Urinary bladder (tissue), 4 donors: Measurements from ENCODE around the gene ZNF420. TPM values are rescaled to one million over a fixed set of nuclear protein-coding genes. Genes with fewer than 3 reads are reported as not detected.
"Not testable (repeated sequence)": the region's sequence is repeated elsewhere in the genome, so short reads cannot be mapped to it uniquely, and the experiment has no call there.

ENCODE experiments used
- DNase-seq: peaks from one replicate; pipeline ENCODE4 v3.0.0-alpha.2; 2015; ENCODE audit errors: extremely low spot score
- H3K27ac ChIP-seq: one replicate; pipeline ENCODE4 v1.5.1; 2013; ENCODE audit warnings: low read depth, mild to moderate bottlenecking, moderate library complexity
- H3K36me3 ChIP-seq: one replicate; pipeline ENCODE4 v1.6.1; 2013; ENCODE audit warnings: mild to moderate bottlenecking, moderate library complexity; ENCODE audit not compliant: insufficient read depth
- H3K4me1 ChIP-seq: one replicate; pipeline ENCODE4 v1.6.1; 2013; ENCODE audit warnings: mild to moderate bottlenecking, moderate library complexity; ENCODE audit not compliant: insufficient read depth
- H3K4me3 ChIP-seq: one replicate; pipeline ENCODE4 v1.5.1; 2013; ENCODE audit warnings: low read depth, low read length
- WGBS: extraction: QIAGEN DNeasy Blood & Tissue Kit; methylation state at CpG from one replicate; pipeline ENCODE4 v1.1.7; 2013; 5-methylcytosine and 5-hydroxymethylcytosine counted together
- polyA plus RNA-seq: library from polyadenylated mRNA; stranded (reverse); fragments of 200-250 nt; gene quantifications from one replicate; pipeline ENCODE4 v1.2.3, GENCODE V29; 2013
- total RNA-seq: library from RNA; depleted of rRNA; stranded (reverse); fragments of >200 nt; gene quantifications from one replicate; pipeline ENCODE4 v1.2.3, GENCODE V29; 2014
- donor health status: healthy with polysubstance abuse.
- donor health status: healthy.

Gene ZNF420
- total and polyA plus RNA-seq, 2 donors: 6.0 to 27.3 TPM

DNA sequence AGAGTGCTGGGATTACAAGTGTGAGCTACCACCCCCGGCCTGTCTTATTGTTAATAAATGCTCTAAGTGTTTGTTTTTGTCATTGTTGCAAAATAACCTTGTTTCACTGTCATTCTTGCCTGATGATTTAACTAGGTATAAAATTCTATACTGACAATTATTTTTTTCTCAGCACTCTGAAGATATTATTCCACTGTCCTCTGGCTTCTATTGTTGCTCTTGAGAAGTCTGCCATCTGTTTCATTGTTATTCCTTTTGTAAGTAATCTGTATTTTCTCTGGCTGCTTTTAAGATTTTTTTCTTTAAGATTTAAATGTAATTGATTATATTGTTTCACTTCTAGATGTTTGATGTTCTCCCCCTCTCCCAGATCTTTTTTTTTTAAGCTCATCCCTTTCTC, 17.6 kb downstream of the ZNF420 start:
- Histone ChIP-seq H3K36me3 (peaks cover 17% of the 10 kb centered on the region), H3K4me3 (no peak overlapping the region), H3K4me1 (no peaks in the 10 kb centered on the region), H3K27ac (no peak overlapping the region)
- no peak for DNase-seq
- WGBS: 96% methylated on average over 1 of the region's 1 CpG

DNA sequence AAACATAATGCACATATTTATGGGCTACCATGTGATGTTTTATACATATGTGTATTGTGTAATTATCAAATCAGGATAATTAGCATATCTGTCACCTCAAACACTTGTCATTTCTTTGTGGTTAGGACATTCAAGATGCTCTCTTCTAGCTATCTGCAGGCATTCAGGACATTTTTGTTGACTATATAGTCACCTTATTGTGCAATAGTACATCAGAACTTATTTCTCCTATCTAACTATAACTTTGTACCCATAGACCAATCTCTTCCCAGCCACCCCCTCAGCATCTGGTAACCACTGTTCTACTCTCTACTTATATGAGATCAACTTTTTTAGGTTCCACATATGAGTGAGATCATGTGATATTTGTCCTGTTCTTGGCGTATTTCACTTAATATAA, 20.3 kb downstream of the ZNF420 start:
- no peak for DNase-seq
- Histone ChIP-seq H3K36me3 (peaks cover 17% of the 10 kb centered on the region), H3K4me3 (no peak overlapping the region), H3K4me1 (no peaks in the 10 kb centered on the region), H3K27ac (no peak overlapping the region)
- 51% methylated on average over 1 of the region's 1 CpG for WGBS

DNA sequence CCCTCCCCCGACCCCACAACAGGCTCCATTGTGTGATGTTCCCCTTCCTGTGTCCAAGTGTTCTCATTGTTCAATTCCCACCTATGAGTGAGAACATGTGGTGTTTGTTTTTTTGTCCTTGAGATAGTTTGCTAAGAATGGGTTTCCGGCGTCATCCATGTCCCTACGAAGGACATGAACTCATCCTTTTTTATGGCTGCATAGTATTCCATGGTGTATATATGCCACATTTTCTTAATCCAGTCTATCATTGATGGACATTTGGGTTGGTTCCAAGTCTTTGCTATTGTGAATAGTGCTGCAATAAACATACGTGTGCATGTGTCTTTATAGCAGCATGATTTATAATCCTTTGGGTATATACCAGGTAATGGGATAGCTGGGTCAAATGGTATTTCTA, 25.9 kb downstream of the ZNF420 start:
- H3K36me3 ChIP-seq: peaks cover 12% of the 10 kb centered on the region
- not testable (repeated sequence) for H3K4me1 ChIP-seq, H3K27ac ChIP-seq, DNase-seq, H3K4me3 ChIP-seq
- 98% methylated on average over 5 of the region's 5 CpGs for WGBS

DNA sequence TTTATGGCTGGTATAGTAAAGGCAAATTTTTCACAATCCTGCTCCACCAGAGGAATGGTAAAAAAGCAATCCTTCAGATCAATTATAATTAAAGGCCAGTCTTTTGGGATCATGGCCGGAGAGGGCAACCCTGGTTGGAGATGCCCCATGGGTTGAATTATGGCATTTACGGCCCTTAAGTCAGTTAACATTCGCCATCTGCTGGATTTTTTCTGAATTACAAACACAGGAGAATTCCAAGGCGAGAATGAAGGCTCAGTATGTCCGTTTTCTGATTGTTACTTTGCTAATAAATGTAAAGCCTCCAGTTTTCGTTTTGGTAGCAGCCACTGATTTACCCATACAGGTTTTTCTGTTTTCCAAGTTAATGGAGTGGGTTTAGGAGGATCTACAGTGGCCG, 33.5 kb downstream of the ZNF420 start:
- DNase-seq, H3K4me3 ChIP-seq, H3K4me1 ChIP-seq, H3K27ac ChIP-seq: not testable (repeated sequence)
- 74% methylated on average over 7 of the region's 7 CpGs for WGBS
- peaks cover 20% of the 10 kb centered on the region for H3K36me3 ChIP-seq

DNA sequence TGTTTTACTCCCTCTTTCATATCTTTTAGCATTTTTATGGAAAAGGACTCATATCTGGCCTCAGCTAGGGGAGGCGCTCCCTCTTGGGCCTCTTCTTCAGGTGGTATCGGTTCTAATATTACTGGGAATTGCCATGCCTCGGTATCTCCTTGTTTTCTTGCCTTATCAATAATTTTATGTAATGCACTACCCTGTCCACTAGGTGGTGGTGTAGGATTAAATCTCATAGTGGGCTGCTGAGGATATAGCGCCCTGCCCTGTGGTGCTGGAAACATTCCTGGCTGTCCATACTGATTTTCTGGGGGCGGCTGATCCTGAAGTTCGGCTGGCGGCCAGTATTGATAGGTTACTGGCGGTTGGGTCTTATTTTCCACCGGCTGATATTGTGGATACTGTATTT, 35.8 kb downstream of the ZNF420 start:
- 92% methylated on average over 9 of the region's 9 CpGs for WGBS
- Histone ChIP-seq H3K36me3 (peaks cover 16% of the 10 kb centered on the region), H3K4me3 (no peak overlapping the region), H3K4me1 (no peaks in the 10 kb centered on the region), H3K27ac (no peak overlapping the region)
- DNase-seq: no peak

DNA sequence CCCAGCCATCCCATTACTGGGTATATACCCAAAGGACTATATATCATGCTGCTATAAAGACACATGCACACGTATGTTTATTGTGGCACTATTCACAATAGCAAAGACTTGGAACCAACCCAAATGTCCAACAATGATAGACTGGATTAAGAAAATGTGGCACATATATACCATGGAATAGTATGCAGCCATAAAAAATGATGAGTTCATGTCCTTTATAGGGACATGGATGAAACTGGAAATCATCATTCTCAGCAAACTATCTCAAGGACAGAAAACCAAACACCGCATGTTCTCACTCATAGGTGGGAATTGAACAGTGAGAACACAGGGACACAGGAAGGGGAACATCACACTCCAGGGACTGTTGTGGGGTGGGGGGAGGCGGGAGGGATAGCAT, 43.9 kb downstream of the ZNF420 start:
- WGBS: 98% methylated on average over 2 of the region's 3 CpGs
- H3K4me1 ChIP-seq, DNase-seq, H3K4me3 ChIP-seq, H3K36me3 ChIP-seq, H3K27ac ChIP-seq: not testable (repeated sequence)

DNA sequence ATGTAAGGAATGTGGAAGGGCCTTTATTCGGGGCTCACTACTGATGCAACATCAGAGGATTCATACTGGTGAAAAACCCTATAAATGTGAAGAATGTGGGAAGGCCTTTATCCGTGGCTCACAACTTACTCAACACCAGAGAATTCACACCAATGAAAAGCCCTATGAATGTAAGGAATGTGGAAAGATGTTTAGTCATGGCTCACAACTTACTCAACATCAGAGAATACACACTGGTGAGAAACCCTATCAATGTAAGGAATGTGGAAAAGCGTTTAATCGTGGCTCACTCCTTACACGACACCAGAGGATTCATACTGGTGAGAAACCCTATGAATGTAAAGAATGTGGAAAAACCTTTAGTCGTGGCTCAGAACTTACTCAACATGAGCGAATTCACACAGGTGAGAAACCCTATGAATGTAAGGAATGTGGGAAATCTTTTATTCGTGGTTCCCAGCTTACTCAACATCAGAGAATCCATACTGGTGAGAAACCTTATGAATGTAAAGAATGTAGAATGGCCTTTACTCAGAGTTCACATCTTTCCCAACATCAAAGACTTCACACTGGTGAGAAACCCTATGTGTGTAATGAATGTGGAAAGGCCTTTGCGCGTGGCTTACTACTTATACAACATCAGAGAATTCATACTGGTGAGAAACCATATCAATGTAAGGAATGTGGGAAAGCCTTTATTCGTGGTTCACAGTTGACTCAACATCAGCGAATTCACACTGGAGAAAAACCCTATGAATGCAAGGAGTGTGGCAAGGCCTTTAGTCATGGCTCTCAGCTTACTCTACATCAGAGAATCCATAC, 50.0 kb downstream of the ZNF420 start:
- 97% methylated on average over 12 of the region's 12 CpGs for whole genome bisulfite sequencing
- Histone ChIP-seq H3K27ac (no peak overlapping the region), H3K4me3 (no peak overlapping the region), H3K36me3 (peaks cover 12% of the 10 kb centered on the region), H3K4me1 (no peaks in the 10 kb centered on the region)
- no peak for DNase-seq

DNA sequence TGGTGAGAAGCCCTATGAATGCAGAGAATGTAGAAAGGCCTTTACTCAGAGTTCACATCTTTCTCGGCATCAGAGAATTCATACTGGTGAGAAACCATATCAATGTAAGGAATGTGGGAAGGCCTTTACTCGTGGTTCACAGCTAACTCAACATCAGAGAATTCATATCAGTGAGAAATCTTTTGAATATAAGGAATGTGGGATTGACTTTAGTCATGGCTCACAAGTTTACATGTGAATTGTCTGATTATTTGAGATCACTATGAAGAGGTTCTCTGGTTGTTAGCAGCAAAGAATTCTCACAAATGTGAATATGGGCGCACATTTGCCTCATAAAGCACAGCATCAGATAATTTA, 50.6 kb downstream of the ZNF420 start:
- Histone ChIP-seq H3K4me3 (no peak overlapping the region), H3K4me1 (no peaks in the 10 kb centered on the region), H3K27ac (no peak overlapping the region), H3K36me3 (peaks cover 12% of the 10 kb centered on the region)
- no peak for DNase-seq
- 81% methylated on average over 3 of the region's 3 CpGs for WGBS

DNA sequence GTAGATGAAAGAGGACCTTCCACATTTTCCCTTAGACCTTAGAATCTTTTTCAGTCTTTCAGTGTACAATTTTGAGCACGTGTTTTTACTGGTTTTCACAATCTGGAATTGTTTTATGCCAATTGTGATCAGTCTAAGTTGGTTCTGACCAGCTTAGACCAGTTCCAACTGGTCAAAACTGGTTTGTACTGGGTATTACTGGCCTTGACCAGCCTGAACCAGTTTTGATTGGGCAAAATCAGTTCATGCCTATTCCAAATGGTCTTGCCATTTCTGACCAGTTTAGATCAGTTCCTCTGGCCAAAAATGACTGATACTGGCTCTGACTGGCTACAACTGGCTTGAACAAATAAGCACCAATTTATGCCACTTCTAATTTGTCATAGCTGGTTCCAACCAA, 57.9 kb downstream of the ZNF420 start:
- Histone ChIP-seq H3K4me3 (no peak overlapping the region), H3K4me1 (no peaks in the 10 kb centered on the region), H3K36me3 (no peaks in the 10 kb centered on the region), H3K27ac (no peak overlapping the region)
- WGBS: 12% methylated on average over 1 of the region's 1 CpG
- no peak for DNase-seq

DNA sequence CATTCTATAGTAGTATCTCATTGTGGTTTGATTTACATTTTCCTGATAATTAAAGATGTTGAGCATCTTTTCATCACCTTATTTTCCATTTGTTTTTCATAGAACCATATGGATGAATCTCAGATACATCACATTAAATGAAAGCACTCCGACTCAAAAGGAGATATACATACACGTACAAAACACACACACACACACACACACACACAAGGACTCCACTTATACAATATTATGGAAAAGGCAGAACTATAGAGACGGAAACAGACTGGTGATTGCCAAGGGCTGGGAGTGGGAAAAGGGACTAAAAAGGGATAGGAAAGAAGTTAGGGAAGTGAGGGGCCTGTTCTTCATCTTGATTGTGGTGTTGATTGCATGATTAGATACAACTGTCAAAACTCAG, 70.0 kb downstream of the ZNF420 start:
- WGBS: 97% methylated on average over 3 of the region's 3 CpGs
- no peak for DNase-seq
- Histone ChIP-seq H3K4me3 (no peak overlapping the region), H3K27ac (no peak overlapping the region), H3K4me1 (no peaks in the 10 kb centered on the region), H3K36me3 (peaks cover 5% of the 10 kb centered on the region)

DNA sequence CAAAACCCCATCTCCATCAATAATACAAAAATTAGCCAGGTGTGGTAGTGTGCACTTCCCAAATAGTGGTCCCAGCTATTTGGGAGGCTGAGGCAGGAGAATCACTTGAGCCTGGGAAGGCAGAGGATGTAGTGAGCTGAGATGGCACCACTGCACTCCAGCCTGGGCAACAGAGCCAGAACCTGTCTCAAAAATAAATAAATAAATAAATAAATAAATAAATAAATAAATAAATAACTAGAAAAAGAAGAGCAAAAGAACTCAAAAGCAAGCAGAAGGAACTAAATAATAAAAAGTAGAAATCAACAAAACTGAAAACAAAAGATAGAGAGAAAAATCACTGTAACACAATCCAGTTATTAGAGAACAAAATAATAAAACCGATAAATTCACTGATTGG, 81.9 kb downstream of the ZNF420 start:
- WGBS: 98% methylated on average over 1 of the region's 1 CpG

DNA sequence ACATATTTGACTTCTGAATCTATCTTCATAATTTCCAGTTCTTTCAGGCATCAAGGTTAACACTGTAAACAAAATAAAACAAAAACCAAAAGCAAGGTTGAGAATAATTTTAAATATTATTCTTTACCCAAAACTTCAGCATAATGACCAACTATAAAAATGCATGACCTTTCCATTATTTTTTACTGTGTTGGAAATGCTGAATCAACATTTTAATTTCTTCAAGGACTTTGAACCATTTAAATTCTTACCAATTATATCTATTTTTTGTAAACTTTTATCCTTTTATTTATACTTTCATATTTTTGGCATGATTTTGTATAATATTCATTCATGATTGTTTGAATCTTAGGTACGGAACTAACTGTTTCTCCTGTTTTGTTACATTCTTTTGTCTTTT, 87.4 kb downstream of the ZNF420 start:
- no peak overlapping the region for H3K27ac ChIP-seq
- WGBS: 98% methylated on average over 1 of the region's 1 CpG
- DNase-seq: no peak
- peaks cover 23% of the 10 kb centered on the region for H3K36me3 ChIP-seq
- no peaks in the 10 kb centered on the region for H3K4me1 ChIP-seq
- no peak overlapping the region for H3K4me3 ChIP-seq

More for the DNA sequence above, 81.9 kb downstream of the ZNF420 start:
- peaks cover 21% of the 10 kb centered on the region for H3K36me3 ChIP-seq
- no peak overlapping the region for H3K4me3 ChIP-seq
- H3K27ac ChIP-seq: no peak overlapping the region
- no peak for DNase-seq
- no peaks in the 10 kb centered on the region for H3K4me1 ChIP-seq

DNA sequence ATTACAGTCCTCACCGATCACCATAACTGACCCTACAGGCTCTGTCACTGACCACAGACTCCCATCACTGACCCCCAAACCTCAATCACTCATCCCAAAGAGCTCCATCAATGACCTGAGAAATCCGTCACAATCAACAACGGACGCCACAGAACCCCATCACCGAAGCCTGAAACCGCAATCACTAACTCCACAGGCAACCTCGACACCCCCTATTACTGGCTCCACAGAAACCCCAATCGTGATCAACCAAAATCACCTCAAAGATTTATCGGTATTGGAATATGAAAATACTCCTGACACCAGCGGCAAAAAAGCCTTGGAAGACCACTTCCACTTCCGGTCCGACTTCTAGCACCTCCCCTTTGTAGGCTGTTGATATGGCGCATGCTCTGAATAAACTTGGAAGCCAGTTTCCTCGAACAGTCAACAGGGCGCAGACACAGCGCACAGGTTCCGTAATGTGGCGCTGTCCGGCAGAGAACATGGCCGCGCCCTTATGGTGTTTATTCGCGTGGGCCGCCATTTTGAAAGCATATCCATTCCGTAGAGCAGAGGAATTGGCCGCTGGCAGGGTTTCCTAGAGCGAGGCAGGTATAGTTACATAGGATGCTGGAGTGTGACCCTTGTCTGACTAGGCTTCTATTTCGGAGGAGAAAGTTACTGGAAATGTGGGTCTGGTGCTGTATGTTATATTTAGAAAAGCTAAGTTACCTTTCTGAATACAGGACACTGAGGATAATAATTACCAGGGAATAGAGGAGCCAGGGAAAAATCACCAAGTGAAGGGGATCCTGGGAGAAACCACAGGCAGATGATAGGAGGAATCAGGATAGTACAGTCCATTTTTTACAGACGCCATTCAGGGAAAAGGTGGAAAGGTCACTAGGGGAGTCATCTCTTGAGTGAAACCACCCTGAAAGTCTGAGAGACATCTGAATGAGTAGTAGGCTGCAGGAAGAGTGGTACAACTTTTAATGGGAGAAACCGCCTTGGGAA, 94.4 kb downstream of the ZNF420 start, which contains the start of gene ZNF585A:
Gene ZNF585A (minus strand): TSS at position 328 of the 999 bp plus-strand sequence. CDS start 2,785 bp downstream, outside the sequence.
- no peaks in the 10 kb centered on the region for H3K4me1 ChIP-seq

More for the DNA sequence above, 94.4 kb downstream of the ZNF420 start, which contains the start of gene ZNF585A:
- DNase-seq: peak; percentile 95
- Histone ChIP-seq H3K36me3 (peaks cover 5% of the 10 kb centered on the region), H3K27ac (peak within 1 kb of the TSS; percentile 67), H3K4me3 (peak within 1 kb of the TSS; percentile 73)
- WGBS: 5% methylated on average over 30 of the region's 30 CpGs
